IPS-18c (cell line): ENCODE data around the gene MEIS1.

Experiments
- H3K4me3 ChIP-seq: 2 replicates; pipeline ENCODE4 v1.7.0; 2013; ENCODE audit warnings: low read depth, mild to moderate bottlenecking, low read length, moderate library complexity; ENCODE audit not compliant: insufficient read depth
- H3K9me3 ChIP-seq: one replicate; pipeline ENCODE4 v1.6.1; 2013; ENCODE audit warnings: mild to moderate bottlenecking, low read length, moderate library complexity; ENCODE audit not compliant: control insufficient read depth, insufficient read depth

The MEIS1 gene

DNA sequence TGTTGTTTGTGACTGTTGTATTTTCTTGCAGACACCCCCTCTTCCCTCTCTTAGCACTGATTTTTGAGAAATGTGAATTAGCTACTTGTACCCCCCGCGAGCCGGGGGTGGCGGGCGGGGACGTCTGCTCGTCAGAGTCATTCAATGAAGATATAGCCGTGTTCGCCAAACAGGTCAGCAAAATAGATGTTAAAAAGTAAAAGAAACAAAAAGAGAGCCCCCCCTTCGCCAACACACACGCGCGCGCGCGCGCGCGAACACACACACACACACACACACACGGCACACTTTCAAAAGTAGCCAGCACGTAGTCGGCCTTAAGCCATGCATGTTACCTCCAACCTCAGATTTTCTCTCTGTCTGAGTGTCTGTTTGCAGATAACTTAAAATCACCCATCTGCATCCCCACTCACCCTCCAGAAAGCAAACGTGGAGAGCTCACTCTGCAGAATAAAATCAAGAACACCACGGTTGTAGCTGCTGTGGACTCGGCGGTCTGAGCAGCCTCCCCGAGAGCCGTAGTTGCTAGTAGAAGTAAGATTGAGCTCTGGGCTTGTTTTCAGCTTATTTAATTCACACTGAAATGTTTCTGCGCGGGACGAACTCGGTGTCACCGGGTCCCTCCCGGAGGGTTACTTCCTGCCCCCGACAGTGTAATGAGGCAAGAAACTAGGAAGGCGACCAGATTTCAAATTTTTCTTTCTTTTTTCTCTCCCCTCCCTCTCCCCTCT, 5.1 kb downstream of the MEIS1 start:
- Histone ChIP-seq H3K4me3 (peak overlapping the region; percentile 49; the same call in 1 of the 2 replicates), H3K9me3 (no peaks in the 10 kb centered on the region)

DNA sequence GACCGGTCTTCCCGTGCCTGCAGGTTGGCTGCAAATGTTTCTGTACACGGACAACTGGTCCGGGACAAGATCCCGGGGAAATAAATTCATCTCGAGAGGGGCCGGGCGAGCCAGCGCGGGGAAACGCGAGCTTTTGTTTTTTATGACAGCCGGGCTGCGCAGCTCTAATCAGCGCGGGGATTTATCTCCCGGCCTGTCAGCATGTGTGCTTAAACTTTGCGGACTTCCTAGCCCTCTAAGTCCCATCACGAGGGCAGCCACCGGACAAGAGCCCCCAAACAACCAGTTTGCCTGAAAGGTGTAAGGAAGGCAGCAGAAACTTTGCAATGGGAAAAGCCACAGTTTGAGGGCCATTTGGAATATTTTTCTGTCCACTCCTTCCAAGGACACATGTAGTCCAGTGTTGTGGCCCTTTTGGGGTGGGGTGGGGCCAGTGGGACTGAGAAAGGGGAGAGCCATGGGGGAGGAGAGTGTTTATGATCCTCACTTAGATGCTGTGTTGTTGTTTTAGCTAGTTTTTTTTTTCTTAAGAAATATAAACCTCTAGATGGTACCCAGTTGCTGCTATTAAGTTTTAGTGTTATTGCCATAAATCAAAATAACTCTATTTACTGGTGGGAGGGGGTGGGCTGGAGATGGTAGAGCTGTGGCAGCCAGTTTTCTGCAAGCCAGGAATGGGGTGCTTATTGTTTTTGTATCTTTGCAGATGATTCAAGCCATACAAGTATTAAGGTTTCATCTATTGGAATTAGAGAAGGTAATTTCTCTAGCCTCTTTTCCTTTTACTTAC, 6.0 kb downstream of the MEIS1 start:
- no peaks in the 10 kb centered on the region for H3K9me3 ChIP-seq
- no peak overlapping the region for H3K4me3 ChIP-seq

- H3K4me3 ChIP-seq, result no peak overlapping the region
Measured at GRCh38 chr2:66441581-66442320, 6.8 kb downstream of the MEIS1 start.

DNA sequence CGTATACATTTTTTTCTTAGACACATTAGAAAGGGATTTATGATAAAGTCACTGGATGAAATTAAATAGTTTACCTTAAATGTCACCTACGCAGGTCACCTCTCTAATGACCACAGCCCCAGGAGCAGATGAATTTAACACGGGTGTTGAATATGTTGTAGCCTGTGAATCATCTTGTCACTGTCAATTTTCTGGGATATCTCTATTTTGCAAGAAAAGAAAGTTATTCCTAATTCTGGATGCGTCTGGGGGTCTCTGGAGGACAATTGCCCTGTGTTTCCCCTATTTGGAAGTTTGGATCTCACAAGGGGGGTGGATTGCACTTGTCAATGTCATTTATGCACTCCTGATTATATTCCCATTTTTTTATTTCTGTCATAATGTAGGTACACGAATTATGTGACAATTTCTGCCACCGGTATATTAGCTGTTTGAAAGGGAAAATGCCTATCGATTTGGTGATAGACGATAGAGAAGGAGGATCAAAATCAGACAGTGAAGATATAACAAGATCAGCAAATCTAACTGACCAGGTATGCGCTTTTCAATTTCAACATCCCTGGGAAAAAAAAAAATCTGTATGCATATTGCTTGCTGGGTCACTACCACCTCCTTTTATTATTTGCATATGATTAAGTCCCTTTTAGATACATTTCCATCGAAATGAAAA, 7.7 kb downstream of the MEIS1 start:
- Histone ChIP-seq H3K4me3 (no peak overlapping the region), H3K9me3 (no peaks in the 10 kb centered on the region)

More at GRCh38 chr2:66441581-66442320, 6.8 kb downstream of the MEIS1 start:
- no peaks in the 10 kb centered on the region for H3K9me3 ChIP-seq

- no peaks in the 10 kb centered on the region for H3K9me3 ChIP-seq
- no peak overlapping the region for H3K4me3 ChIP-seq
Measured at GRCh38 chr2:66443186-66443978, 8.5 kb downstream of the MEIS1 start.

DNA sequence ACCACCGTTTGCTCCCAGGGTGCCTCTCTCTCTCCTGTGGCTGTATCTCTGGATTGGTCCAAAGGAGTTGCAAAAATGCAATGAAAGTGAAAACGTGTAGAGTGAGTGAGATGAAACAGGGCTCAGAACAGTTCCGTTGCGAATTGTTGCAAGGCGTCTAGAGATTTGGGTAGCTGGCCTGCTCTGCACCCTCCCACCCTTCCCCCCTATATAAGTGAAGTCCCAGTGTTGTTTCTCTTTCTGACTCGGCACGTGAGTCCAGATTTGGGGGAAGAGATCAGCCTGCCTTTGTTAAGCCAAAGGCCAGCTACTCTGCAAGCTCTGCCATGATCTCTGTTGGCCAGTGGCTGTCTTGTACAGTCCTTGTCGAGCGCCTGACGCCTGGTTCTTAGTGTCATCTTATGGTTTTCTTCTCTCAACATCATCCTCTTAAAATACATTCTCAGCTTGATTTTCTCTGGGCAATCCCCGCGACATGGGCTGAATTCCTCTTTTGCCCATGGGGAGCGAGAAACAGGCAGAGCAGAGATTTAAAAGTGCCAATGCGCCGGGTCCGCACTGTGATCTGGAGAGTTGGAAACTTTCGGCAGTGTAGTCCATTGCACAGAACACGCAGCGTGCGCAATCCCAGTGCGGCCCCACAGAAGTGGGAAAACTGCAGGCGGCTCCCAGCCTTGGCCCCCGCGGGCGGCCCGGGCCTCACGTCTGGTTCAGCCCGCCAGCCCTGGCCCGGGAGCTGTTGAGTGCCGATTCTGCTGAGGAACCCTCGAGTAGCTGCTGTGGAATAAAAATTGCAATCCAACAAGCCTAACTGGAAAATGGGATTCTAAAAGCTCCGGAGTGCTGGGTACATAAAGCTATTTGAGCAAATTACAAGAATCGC, 9.3 kb downstream of the MEIS1 start:
- Histone ChIP-seq H3K9me3 (no peaks in the 10 kb centered on the region), H3K4me3 (0 out of 2 replicates have a peak overlapping the region, but pooled peaks have one; percentile 1)

- no peaks in the 10 kb centered on the region for H3K9me3 ChIP-seq
- peak overlapping the region; percentile 37; the same call in 1 of the 2 replicates for H3K4me3 ChIP-seq
Measured at GRCh38 chr2:66445076-66445924, 10.4 kb downstream of the MEIS1 start.

GRCh38 chr2:66445925-66446871, 11.3 kb downstream of the MEIS1 start:
- peak overlapping the region; percentile 53 for H3K4me3 ChIP-seq
- no peaks in the 10 kb centered on the region for H3K9me3 ChIP-seq

- Histone ChIP-seq H3K4me3 (peak overlapping the region; percentile 53; the same call in 1 of the 2 replicates), H3K9me3 (no peaks in the 10 kb centered on the region)
Measured at GRCh38 chr2:66446941-66447340, 12.0 kb downstream of the MEIS1 start.

GRCh38 chr2:66447677-66448076, 12.8 kb downstream of the MEIS1 start:
- Histone ChIP-seq H3K9me3 (no peaks in the 10 kb centered on the region), H3K4me3 (no peak overlapping the region)

GRCh38 chr2:66448136-66448991, 13.4 kb downstream of the MEIS1 start:
- Histone ChIP-seq H3K9me3 (no peaks in the 10 kb centered on the region), H3K4me3 (no peak overlapping the region)

DNA sequence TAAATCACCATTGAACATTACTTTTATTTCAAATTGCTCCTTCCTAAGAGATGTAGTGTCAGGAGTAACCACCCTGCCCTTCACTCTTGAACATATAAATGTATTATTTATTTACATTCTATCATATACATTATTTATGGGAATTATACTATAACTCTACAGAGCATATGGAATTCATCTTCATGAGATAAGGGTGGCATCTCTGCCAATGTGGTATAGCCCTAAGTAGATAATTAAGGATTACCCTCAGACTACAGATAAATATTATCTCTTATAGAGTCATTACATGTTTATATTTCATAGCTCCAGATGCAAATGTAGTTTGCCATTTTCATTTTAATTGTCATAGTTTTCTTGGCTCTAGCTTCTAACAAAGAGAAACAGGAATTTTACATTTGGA, 17.3 kb downstream of the MEIS1 start:
- H3K9me3 ChIP-seq, result no peaks in the 10 kb centered on the region
- no peak overlapping the region for H3K4me3 ChIP-seq

DNA sequence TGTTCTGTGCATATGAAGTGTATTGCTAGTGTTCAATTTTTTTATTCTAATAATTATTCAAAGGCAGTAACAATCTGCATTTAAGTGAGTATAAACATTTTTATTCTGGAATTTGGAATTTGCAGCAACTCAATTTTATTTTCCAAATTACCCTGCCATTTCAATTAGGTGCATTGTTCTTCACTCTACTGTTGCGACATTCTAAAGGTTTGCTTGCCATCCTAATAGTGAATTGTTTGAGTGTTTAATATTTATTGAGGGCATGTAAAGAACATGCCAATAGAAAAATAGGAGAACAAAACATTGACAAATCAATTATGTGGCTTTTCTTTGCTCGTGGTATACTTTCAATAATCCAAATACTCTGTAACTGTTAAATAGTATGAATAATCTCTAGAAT, 18.0 kb downstream of the MEIS1 start:
- Histone ChIP-seq H3K9me3 (no peaks in the 10 kb centered on the region), H3K4me3 (no peak overlapping the region)
